H1 (cell line): ENCODE results near the gene AGAP3. TPM values are rescaled to one million over a fixed set of nuclear protein-coding genes. Genes with fewer than 3 reads are reported as not detected.

Experiments
- CTCF ChIA-PET: fragments of 300-600 bp; sonication (Branson Sonifier 250); formaldehyde crosslinking; loops from one replicate; lab custom pipeline; 2021; ENCODE audit not compliant: partially characterized antibody; lab: Charles Lee
- POLR2A ChIA-PET: fragments of 300-600 bp; sonication (Branson Sonifier 250); formaldehyde crosslinking; loops from one replicate; lab custom pipeline; 2021; ENCODE audit warnings: inconsistent platforms; ENCODE audit not compliant: partially characterized antibody; lab: Charles Lee
- DNase-seq, 2 experiments: peaks; one replicate each; pipeline versions ENCODE4 v3.0.0 to v3.0.0-alpha.2; 2010 to 2022; ENCODE audit warnings: low spot score in 2 of 2, low read depth in 1 of 2, mixed read lengths in 1 of 2
- FAIRE-seq: peaks from 2 replicates; lab custom pipeline; 2011; peaks lifted over from hg19 to GRCh38; lab: Jason Lieb, UNC
- H2AFZ ChIP-seq: 2 replicates; pipeline ENCODE4 v1.8.1; 2012; ENCODE audit warnings: low read length, inconsistent platforms
- H2AK5ac ChIP-seq: 2 replicates; pipeline ENCODE4 v1.6.1; 2013; ENCODE audit warnings: low read depth, low read length
- H2BK120ac ChIP-seq: replicated peaks from 2 replicates; pipeline ENCODE3; 2013; ENCODE audit warnings: low read depth, low read length, inconsistent platforms
- H2BK12ac ChIP-seq: 2 replicates; pipeline ENCODE4 v1.6.1; 2013; ENCODE audit warnings: low read depth, low read length
- H2BK15ac ChIP-seq: 2 replicates; pipeline ENCODE4 v1.6.1; 2013; ENCODE audit warnings: low read length
- H2BK20ac ChIP-seq: 2 replicates; pipeline ENCODE4 v1.6.1; 2013; ENCODE audit warnings: low read length
- H2BK5ac ChIP-seq: 2 replicates; pipeline ENCODE4 v1.6.1; 2013; ENCODE audit warnings: low read depth, low read length
- H3K14ac ChIP-seq: 2 replicates; pipeline ENCODE4 v1.6.1; 2013; ENCODE audit warnings: inconsistent platforms; ENCODE audit not compliant: insufficient read length
- H3K18ac ChIP-seq: 2 replicates; pipeline ENCODE4 v1.6.1; 2013; ENCODE audit warnings: low read length; ENCODE audit errors: extremely low read depth
- H3K23ac ChIP-seq: 2 replicates; pipeline ENCODE4 v1.6.1; 2013; ENCODE audit warnings: inconsistent platforms; ENCODE audit not compliant: insufficient read length
- H3K23me2 ChIP-seq: 2 replicates; pipeline ENCODE4 v1.6.1; 2013; ENCODE audit warnings: low read depth, low read length
- H3K27ac ChIP-seq: 2 replicates; pipeline ENCODE4 v1.6.1; 2011; ENCODE audit warnings: low read depth, low read length, inconsistent platforms
- H3K27me3 ChIP-seq, 4 experiments: replicated peaks in 1 of 4; 1 replicate in 1 of 4; 2 replicates in 3 of 4; pipeline versions ENCODE4 v1.6.1 to v1.8.1; 2011 to 2013; ENCODE audit warnings: low read length in 3 of 4, mild to moderate bottlenecking in 3 of 4, inconsistent platforms in 2 of 4, mixed read lengths in 2 of 4, moderate library complexity in 1 of 4; ENCODE audit not compliant: control insufficient read depth in 3 of 4, insufficient read depth in 3 of 4; ENCODE audit errors: extremely low read depth in 1 of 4
- H3K36me3 ChIP-seq, 4 experiments: 2 replicates each; pipeline versions ENCODE4 v1.6.1 to v1.8.1; 2011 to 2013; ENCODE audit warnings: mild to moderate bottlenecking in 4 of 4, low read length in 3 of 4, moderate library complexity in 2 of 4, control low read depth in 1 of 4, inconsistent platforms in 1 of 4; ENCODE audit not compliant: insufficient read depth in 4 of 4, control insufficient read depth in 2 of 4
- H3K4ac ChIP-seq: replicated peaks from 2 replicates; pipeline ENCODE3; 2013; ENCODE audit warnings: low read length, low read depth, mixed read lengths, inconsistent platforms; ENCODE audit not compliant: insufficient read length
- H3K4me1 ChIP-seq, 4 experiments: replicated peaks in 1 of 4; 1 replicate in 1 of 4; 2 replicates in 3 of 4; pipeline versions ENCODE4 v1.6.1 to v1.8.1; 2011 to 2013; ENCODE audit warnings: low read length in 3 of 4, inconsistent platforms in 2 of 4, mixed read lengths in 1 of 4; ENCODE audit not compliant: insufficient read depth in 4 of 4, control insufficient read depth in 3 of 4
- H3K4me2 ChIP-seq, 2 experiments: 2 replicates each; pipeline versions ENCODE4 v1.6.1 to v1.8.1; 2011 to 2013; ENCODE audit warnings: low read depth in 2 of 2, low read length in 2 of 2, control low read depth in 1 of 2, inconsistent platforms in 1 of 2, mild to moderate bottlenecking in 1 of 2; ENCODE audit not compliant: insufficient read depth in 1 of 2
- H3K4me3 ChIP-seq, 4 experiments: fragments of 200-600, 300-600 bp in 1 of 4; sonication (generic), shearing (Covaris generic), sonication (Bioruptor Twin) in 1 of 4; 2 replicates each; pipeline versions ENCODE4 v1.5.1 to v1.8.1; 2011 to 2016; ENCODE audit warnings: low read length in 4 of 4, low read depth in 3 of 4, control low read depth in 2 of 4, inconsistent platforms in 2 of 4, mild to moderate bottlenecking in 2 of 4, mixed read lengths in 1 of 4, moderate library complexity in 1 of 4; ENCODE audit not compliant: insufficient read depth in 2 of 4; ENCODE audit errors: extremely low read depth in 1 of 4
- H3K56ac ChIP-seq: replicated peaks from 2 replicates; pipeline ENCODE3; 2013; ENCODE audit warnings: low read depth, mild to moderate bottlenecking, mixed read lengths, low read length, inconsistent platforms; ENCODE audit not compliant: insufficient read length
- H3K79me1 ChIP-seq: 2 replicates; pipeline ENCODE4 v1.6.1; 2013; ENCODE audit warnings: low read depth, low read length, control low read depth
- H3K79me2 ChIP-seq, 2 experiments: 2 replicates each; pipeline versions ENCODE4 v1.6.1 to v1.8.1; 2012 to 2013; ENCODE audit warnings: low read length in 2 of 2, mild to moderate bottlenecking in 2 of 2, inconsistent platforms in 1 of 2; ENCODE audit not compliant: insufficient read depth in 2 of 2, control insufficient read depth in 1 of 2
- H3K9ac ChIP-seq, 4 experiments: replicated peaks in 1 of 4; 1 replicate in 1 of 4; 2 replicates in 3 of 4; pipeline versions ENCODE4 v1.6.1 to v1.8.1; 2011 to 2013; ENCODE audit warnings: low read depth in 3 of 4, low read length in 3 of 4, control low read depth in 2 of 4, mild to moderate bottlenecking in 2 of 4, moderate library complexity in 2 of 4, inconsistent platforms in 1 of 4; ENCODE audit errors: extremely low read depth in 1 of 4
- H3K9me3 ChIP-seq, 2 experiments: 2 replicates each; pipeline versions ENCODE4 v1.6.1 to v1.8.1; 2012 to 2013; ENCODE audit warnings: mild to moderate bottlenecking in 2 of 2, moderate library complexity in 2 of 2, control low read depth in 1 of 2, inconsistent platforms in 1 of 2, low read depth in 1 of 2, low read length in 1 of 2, mixed read lengths in 1 of 2; ENCODE audit not compliant: insufficient read depth in 2 of 2
- H4K20me1 ChIP-seq, 2 experiments: replicated peaks in 1 of 2; 2 replicates each; pipeline versions ENCODE3 to v1.8.1; 2011 to 2013; ENCODE audit warnings: inconsistent platforms in 2 of 2, low read length in 2 of 2, mild to moderate bottlenecking in 1 of 2; ENCODE audit not compliant: insufficient read depth in 2 of 2, control insufficient read depth in 1 of 2
- H4K5ac ChIP-seq: 2 replicates; pipeline ENCODE4 v1.6.1; 2013; ENCODE audit warnings: low read length, low read depth, mixed read lengths, inconsistent platforms; ENCODE audit not compliant: insufficient read length
- H4K8ac ChIP-seq: 2 replicates; pipeline ENCODE4 v1.8.0; 2013; ENCODE audit warnings: mild to moderate bottlenecking, moderate library complexity, low read length, inconsistent platforms; ENCODE audit not compliant: insufficient read depth; ENCODE audit errors: extremely low read depth
- H4K91ac ChIP-seq: replicated peaks from 2 replicates; pipeline ENCODE3; 2013; ENCODE audit warnings: low read length, mixed read lengths, inconsistent platforms; ENCODE audit not compliant: insufficient read length
- BRCA1 ChIP-seq: IDR thresholded peaks from 2 replicates; pipeline ENCODE4 v1.6.1; 2012; ENCODE audit warnings: low read depth, low read length, improper control_type of control experiment
- WGBS, 2 experiments: shearing (Covaris generic) in 1 of 2; methylation state at CpG; one replicate each; pipeline versions ENCODE4 v1.1.6 to v1.1.7; 2013 to 2015; ENCODE audit warnings: low lambda C conversion rate in 2 of 2, mixed read lengths in 2 of 2, inconsistent platforms in 1 of 2, low coverage in 1 of 2, missing lambda C conversion rate in 1 of 2; ENCODE audit not compliant: insufficient replicate concordance in 2 of 2, insufficient coverage in 1 of 2, insufficient read length in 1 of 2; ENCODE audit errors: extremely low coverage in 1 of 2, missing lambda C conversion rate in 1 of 2; 5-methylcytosine and 5-hydroxymethylcytosine counted together
- polyA plus RNA-seq, 7 experiments: library from polyadenylated mRNA; depleted of rRNA in 3 of 7; stranded (reverse) in 5 of 7; unstranded in 2 of 7; fragments of >200 nt in 5 of 7; fragments of 200-250 nt in 2 of 7; gene quantifications; 1 replicate in 5 of 7; 2 replicates in 1 of 7; 4 replicates in 1 of 7; pipeline versions ENCODE4 v1.2.1 to v1.2.3, GENCODE V29; 2011 to 2013; ENCODE audit warnings: missing spikeins in 2 of 7, mixed read lengths in 2 of 7
- total RNA-seq: library from RNA; stranded (reverse); fragmentation: NEBNext Ultra II Directional; extraction: Animal tissue kit (Norgen Biotek cat#: 25700); gene quantifications from 2 replicates; pipeline ENCODE4 v1.2.1, GENCODE V29; 2021
- TF ChIP-seq, protein P1 (sequence below): IDR thresholded peaks from 2 replicates; pipeline ENCODE4 v1.6.1; 2012; ENCODE audit warnings: inconsistent platforms

The AGAP3 gene
- total and polyA plus RNA-seq, 2 of the 8 experiments (the other 6 are each of a cell fraction or from before 2014, with no cell fraction given): 66.4 to 120 TPM

DNA sequence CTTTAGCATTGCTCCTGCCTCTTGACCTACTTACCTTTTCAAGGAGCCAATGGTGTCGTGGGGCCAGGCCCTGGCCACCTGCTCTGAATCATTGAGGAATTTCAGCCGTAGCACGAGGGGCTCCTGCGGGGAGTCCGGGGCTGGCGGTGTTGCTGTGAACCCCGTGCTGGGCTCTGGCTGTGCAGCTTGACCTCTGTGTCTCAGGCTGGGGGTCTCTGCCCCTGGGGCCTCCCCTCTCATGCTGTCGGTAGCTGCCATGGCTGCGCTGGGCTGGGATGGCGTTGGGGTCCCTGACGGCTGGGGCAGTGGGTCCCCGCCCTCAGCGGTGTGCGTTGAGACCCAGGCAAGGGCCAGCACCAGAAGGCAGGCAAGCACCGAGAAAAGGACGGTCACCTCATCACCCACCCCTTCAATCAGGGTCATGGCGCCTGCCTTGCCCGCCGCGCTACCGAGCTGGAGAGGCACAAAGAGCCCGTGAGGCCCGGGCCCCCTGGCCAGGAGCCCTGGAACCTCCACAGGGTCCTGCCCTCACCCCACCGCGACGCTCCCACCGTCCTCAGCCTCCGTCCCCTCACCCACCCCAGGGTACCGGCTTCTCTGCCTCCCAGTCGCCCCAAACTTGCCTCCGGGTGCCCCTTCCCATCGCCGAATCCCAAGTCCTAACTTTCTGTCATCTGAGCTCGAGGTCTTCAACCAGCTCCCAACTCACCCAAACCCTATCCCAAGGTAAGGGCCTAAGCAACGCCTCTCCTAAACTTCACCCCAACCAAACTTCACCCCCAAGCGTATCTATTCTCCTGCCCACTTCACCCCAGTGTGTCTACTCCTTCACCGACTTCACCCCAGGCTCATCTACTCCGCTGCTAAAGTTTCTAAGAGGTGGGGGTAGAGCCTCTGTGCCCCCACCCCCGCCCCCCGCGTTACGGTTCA is 3.9 kb upstream of the AGAP3 start:
- TF ChIP-seq, protein P1, sequence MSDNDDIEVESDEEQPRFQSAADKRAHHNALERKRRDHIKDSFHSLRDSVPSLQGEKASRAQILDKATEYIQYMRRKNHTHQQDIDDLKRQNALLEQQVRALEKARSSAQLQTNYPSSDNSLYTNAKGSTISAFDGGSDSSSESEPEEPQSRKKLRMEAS: 0 out of 2 replicates have a peak, but pooled peaks have one; percentile 18
- no peak for TF ChIP-seq BRCA1
- Histone ChIP-seq H2AFZ (no peak overlapping the region), H4K91ac (no peak overlapping the region), H2AK5ac (no peak overlapping the region; the same call in 1 of the 2 replicates), H2BK15ac (no peak overlapping the region), H3K4me1 (peaks cover 3 to 43% (median 23%) of the 10 kb centered on the region in 4 experiments), H4K8ac (peak overlapping the region; percentile 15; the same call in 1 of the 2 replicates), H3K23ac (no peak overlapping the region), H2BK20ac (no peak overlapping the region), H3K56ac (no peak overlapping the region), H3K14ac (no peak overlapping the region), H3K4ac (no peak overlapping the region), H4K20me1 (peaks cover 16 to 18% of the 10 kb centered on the region in 2 experiments), H2BK5ac (no peak overlapping the region), H2BK12ac (no peak overlapping the region), H3K4me2 (peak overlapping the region; percentile 90 to 95), H3K4me3 (peak overlapping the region; percentile 48 to 85 (median 68)), H3K27me3 (peaks cover 0 to 12% (median 8%) of the 10 kb centered on the region in 4 experiments; a peak in 5 of 7 replicates), H3K18ac (no peak overlapping the region), H3K36me3 (no peaks in the 10 kb centered on the region), H3K9ac (no peak overlapping the region), H3K79me1 (peaks cover 12% of the 10 kb centered on the region), H3K27ac (no peak overlapping the region), H2BK120ac (no peak overlapping the region), H4K5ac (no peak overlapping the region), H3K23me2 (peaks cover 32% of the 10 kb centered on the region), H3K9me3 (no peaks in the 10 kb centered on the region), H3K79me2 (peaks cover 0 to 11% of the 10 kb centered on the region in 2 experiments; a peak in 1 of 4 replicates)
- ChIA-PET CTCF (interaction anchor here (0.9 to 15.1 kb wide), 4 partner anchors 22 to 206 kb away, joined by 3 to 448 read pairs (median 11); no protein-coding TSS in a partner anchor), POLR2A (interaction anchor here (0.5 to 2.5 kb wide), 10 partner anchors 16 to 673 kb away, joined by 3 to 17 read pairs (median 4); partner anchors contain the start of gene SLC4A2)
- DNase-seq (no peak), FAIRE-seq (no peak)
- 77% methylated on average over 31 of the region's 42 CpGs; no CpG with 5 or more reads in 1 of the 2 experiments for WGBS, 2 experiments
